ENCODE measurements around the gene ASIC1.

Gene ASIC1

GRCh38 chr12:50097952-50098351 is 40.6 kb downstream of the ASIC1 start:
- ATAC-seq (no peak), DNase-seq (no peak)
- Mint-ChIP-seq H3K4me1 (no peaks in the 10 kb centered on the region), H3K4me3 (no peak overlapping the region), H3K27me3 (no peaks in the 10 kb centered on the region), H3K36me3 (ENCODE audit: low read depth) (peaks cover 56% of the 10 kb centered on the region), H3K9me3 (no peaks in the 10 kb centered on the region), H3K27ac (no peak overlapping the region)

GRCh38 chr12:50099302-50100008 is 42.1 kb downstream of the ASIC1 start:
- Mint-ChIP-seq H3K4me3 (no peak overlapping the region), H3K27ac (no peak overlapping the region), H3K4me1 (peaks cover 3% of the 10 kb centered on the region), H3K36me3 (ENCODE audit: low read depth) (peaks cover 50% of the 10 kb centered on the region), H3K27me3 (no peaks in the 10 kb centered on the region), H3K9me3 (no peaks in the 10 kb centered on the region)
- DNase-seq (no peak), ATAC-seq (no peak)

GRCh38 chr12:50100561-50100960 is 43.2 kb downstream of the ASIC1 start:
- no peak overlapping the region for H3K4me3 Mint-ChIP-seq
- peaks cover 3% of the 10 kb centered on the region for H3K4me1 Mint-ChIP-seq

GRCh38 chr12:50101663-50102062 is 44.3 kb downstream of the ASIC1 start:
- H3K27ac Mint-ChIP-seq: no peak overlapping the region
- H3K36me3 Mint-ChIP-seq (ENCODE audit: low read depth): peaks cover 31% of the 10 kb centered on the region
- H3K27me3 Mint-ChIP-seq: no peaks in the 10 kb centered on the region
- H3K9me3 Mint-ChIP-seq: no peaks in the 10 kb centered on the region
- peaks cover 3% of the 10 kb centered on the region for H3K4me1 Mint-ChIP-seq
- no peak overlapping the region for H3K4me3 Mint-ChIP-seq
- ATAC-seq: no peak
- no peak for DNase-seq

More at GRCh38 chr12:50100561-50100960, 43.2 kb downstream of the ASIC1 start:
- ATAC-seq: no peak
- Mint-ChIP-seq H3K27me3 (no peaks in the 10 kb centered on the region), H3K9me3 (no peaks in the 10 kb centered on the region), H3K36me3 (ENCODE audit: low read depth) (peaks cover 42% of the 10 kb centered on the region), H3K27ac (no peak overlapping the region)
- no peak for DNase-seq

- DNase-seq (no peak), ATAC-seq (no peak)
- H3K4me3 Mint-ChIP-seq: no peak overlapping the region
- H3K36me3 Mint-ChIP-seq (ENCODE audit: low read depth): peaks cover 28% of the 10 kb centered on the region
- no peaks in the 10 kb centered on the region for H3K27me3 Mint-ChIP-seq
- H3K9me3 Mint-ChIP-seq: no peaks in the 10 kb centered on the region
- H3K4me1 Mint-ChIP-seq: peaks cover 3% of the 10 kb centered on the region
- H3K27ac Mint-ChIP-seq: no peak overlapping the region
These were observed 44.7 kb downstream of the ASIC1 start for GRCh38 chr12:50102131-50102531.

GRCh38 chr12:50102646-50103309 is 45.4 kb downstream of the ASIC1 start:
- Mint-ChIP-seq H3K4me1 (peaks cover 3% of the 10 kb centered on the region), H3K4me3 (no peak overlapping the region), H3K27ac (no peak overlapping the region), H3K27me3 (no peaks in the 10 kb centered on the region), H3K9me3 (no peaks in the 10 kb centered on the region), H3K36me3 (ENCODE audit: low read depth) (peaks cover 27% of the 10 kb centered on the region)
- DNase-seq (no peak), ATAC-seq (peak; percentile 16)

GRCh38 chr12:50103351-50103750 is 46.0 kb downstream of the ASIC1 start:
- ATAC-seq (no peak), DNase-seq (no peak)
- no peak overlapping the region for H3K4me3 Mint-ChIP-seq
- H3K36me3 Mint-ChIP-seq (ENCODE audit: low read depth): peaks cover 23% of the 10 kb centered on the region
- H3K27me3 Mint-ChIP-seq: no peaks in the 10 kb centered on the region
- H3K9me3 Mint-ChIP-seq: no peaks in the 10 kb centered on the region
- H3K27ac Mint-ChIP-seq: no peak overlapping the region
- peaks cover 3% of the 10 kb centered on the region for H3K4me1 Mint-ChIP-seq

- no peak within 1 kb of the TSS for H3K4me3 Mint-ChIP-seq
- no peaks in the 10 kb centered on the region for H3K27me3 Mint-ChIP-seq
- H3K4me1 Mint-ChIP-seq: peaks cover 4% of the 10 kb centered on the region
- H3K36me3 Mint-ChIP-seq (ENCODE audit: low read depth): peaks cover 19% of the 10 kb centered on the region
- H3K9me3 Mint-ChIP-seq: no peaks in the 10 kb centered on the region
- ATAC-seq (peak; percentile 60), DNase-seq (no peak)
- H3K27ac Mint-ChIP-seq: no peak within 1 kb of the TSS
These were observed 46.4 kb downstream of the ASIC1 start, which contains the start of gene GPD1 for GRCh38 chr12:50103767-50104321. Gene GPD1 (plus strand): TSS chr12:50104008. CDS start chr12:50104051, 43 bp downstream.

- Mint-ChIP-seq H3K27ac (no peak overlapping the region), H3K4me3 (no peak overlapping the region), H3K27me3 (no peaks in the 10 kb centered on the region)
These were observed 47.3 kb downstream of the ASIC1 start for GRCh38 chr12:50104417-50105366.

GRCh38 chr12:50105913-50106450 is 48.6 kb downstream of the ASIC1 start:
- H3K4me1 Mint-ChIP-seq: peaks cover 20% of the 10 kb centered on the region
- no peak overlapping the region for H3K4me3 Mint-ChIP-seq
- H3K9me3 Mint-ChIP-seq: no peaks in the 10 kb centered on the region
- H3K36me3 Mint-ChIP-seq (ENCODE audit: low read depth): peaks cover 8% of the 10 kb centered on the region
- no peak overlapping the region for H3K27ac Mint-ChIP-seq
- ATAC-seq (no peak), DNase-seq (no peak)
- H3K27me3 Mint-ChIP-seq: no peaks in the 10 kb centered on the region

More at GRCh38 chr12:50104417-50105366, 47.3 kb downstream of the ASIC1 start:
- ATAC-seq (no peak), DNase-seq (no peak)
- Mint-ChIP-seq H3K9me3 (no peaks in the 10 kb centered on the region), H3K4me1 (peaks cover 8% of the 10 kb centered on the region), H3K36me3 (ENCODE audit: low read depth) (peaks cover 12% of the 10 kb centered on the region)

- H3K9me3 Mint-ChIP-seq: no peaks in the 10 kb centered on the region
- H3K4me3 Mint-ChIP-seq: no peak overlapping the region
- H3K4me1 Mint-ChIP-seq: peaks cover 25% of the 10 kb centered on the region
- H3K36me3 Mint-ChIP-seq (ENCODE audit: low read depth): peaks cover 2% of the 10 kb centered on the region
- H3K27me3 Mint-ChIP-seq: no peaks in the 10 kb centered on the region
- ATAC-seq (no peak), DNase-seq (no peak)
- H3K27ac Mint-ChIP-seq: no peak overlapping the region
These were observed 49.5 kb downstream of the ASIC1 start for GRCh38 chr12:50106907-50107306.

GRCh38 chr12:50107416-50108268 is 50.2 kb downstream of the ASIC1 start:
- H3K36me3 Mint-ChIP-seq (ENCODE audit: low read depth): peaks cover 4% of the 10 kb centered on the region
- no peak overlapping the region for H3K4me3 Mint-ChIP-seq
- H3K4me1 Mint-ChIP-seq: peaks cover 28% of the 10 kb centered on the region
- H3K27ac Mint-ChIP-seq: no peak overlapping the region
- DNase-seq (no peak), ATAC-seq (no peak)
- no peaks in the 10 kb centered on the region for H3K27me3 Mint-ChIP-seq
- H3K9me3 Mint-ChIP-seq: no peaks in the 10 kb centered on the region

- no peaks in the 10 kb centered on the region for H3K9me3 Mint-ChIP-seq
- DNase-seq: no peak
- H3K27me3 Mint-ChIP-seq: no peaks in the 10 kb centered on the region
- peaks cover 5% of the 10 kb centered on the region for H3K36me3 Mint-ChIP-seq (ENCODE audit: low read depth)
- H3K4me1 Mint-ChIP-seq: peaks cover 34% of the 10 kb centered on the region
- H3K27ac Mint-ChIP-seq: peak overlapping the region; percentile 42
- H3K4me3 Mint-ChIP-seq: no peak overlapping the region
- ATAC-seq: no peak
These were observed 51.9 kb downstream of the ASIC1 start for GRCh38 chr12:50109319-50109718.
